ENCODE data around the gene RFK.

RFK gene

DNA sequence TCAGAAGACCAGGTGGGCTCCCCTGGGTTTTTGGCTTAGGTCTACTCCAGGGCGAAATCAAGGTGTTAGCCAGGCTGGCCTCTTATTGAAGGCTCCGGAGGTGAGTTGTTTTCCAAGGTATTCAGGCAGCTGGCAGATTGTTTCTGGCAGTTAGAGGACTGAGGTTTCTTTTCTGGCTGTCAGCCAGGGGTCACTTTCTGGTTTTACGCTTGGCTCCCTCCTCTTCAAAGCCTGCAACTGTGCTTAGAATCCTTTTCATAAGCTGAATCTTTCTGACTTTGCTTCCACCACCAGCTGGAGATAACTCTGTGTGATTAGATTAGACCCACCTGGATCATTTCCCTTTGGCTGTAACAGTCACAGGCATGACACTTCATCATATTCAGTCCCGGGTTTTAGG lies 24.6 kb downstream of the RFK start:
- DNase-seq, result no peak

DNA sequence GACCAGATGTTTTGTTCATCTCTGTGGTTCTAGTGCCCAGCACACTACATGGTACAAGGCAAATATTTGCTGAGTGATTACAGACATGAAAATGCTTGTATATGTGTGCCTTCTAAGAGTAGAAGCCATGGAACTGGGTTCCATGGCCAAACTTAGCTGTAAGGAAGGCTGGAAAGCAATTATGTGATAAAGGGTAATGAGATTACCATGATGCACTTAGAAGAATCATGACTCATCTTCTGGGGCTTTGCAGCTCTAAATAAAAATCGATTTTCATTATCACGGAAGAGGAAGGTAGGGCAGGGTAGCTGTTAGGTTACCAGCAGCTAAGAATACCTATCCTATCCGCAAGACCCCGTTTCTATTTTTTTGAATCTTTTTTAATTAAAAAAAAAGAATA lies 28.0 kb downstream of the RFK start:
- DNase-seq, result no peak

DNA sequence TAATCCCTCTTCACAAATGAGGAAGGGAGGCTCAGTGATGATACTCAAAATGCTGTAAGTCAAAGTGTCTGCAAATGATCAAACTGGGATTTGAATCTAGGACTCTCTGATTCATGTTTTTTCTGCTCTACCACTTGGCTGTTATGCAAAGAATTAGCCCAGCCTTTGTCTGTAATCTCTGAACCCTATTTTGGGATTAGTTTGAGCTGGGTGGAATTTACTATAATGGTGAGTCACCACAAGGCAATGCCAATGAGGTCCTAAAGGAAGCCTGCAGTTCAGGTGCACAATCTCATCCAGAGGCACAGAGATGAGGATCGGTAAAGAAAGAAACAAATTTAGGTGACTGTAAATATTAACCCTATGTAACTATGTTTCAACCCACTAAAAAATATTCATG lies 29.2 kb downstream of the RFK start:
- DNase-seq, result no peak

DNA sequence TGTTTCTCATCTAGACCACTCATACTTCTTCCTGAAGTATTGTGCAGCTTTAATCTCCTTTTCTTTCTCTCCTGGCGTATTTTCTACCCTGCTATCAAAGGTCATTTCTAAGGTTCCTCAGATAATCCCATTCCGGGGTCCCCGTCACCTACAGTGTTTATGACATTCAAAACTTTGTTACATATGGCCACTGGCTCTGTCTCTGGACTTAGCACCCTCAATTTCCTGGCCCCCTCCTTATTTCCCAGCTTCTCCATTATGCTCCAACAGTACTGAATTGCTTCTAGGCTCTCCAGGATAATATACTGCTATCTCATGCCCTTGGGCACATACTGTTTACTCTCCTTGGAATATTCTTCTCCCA lies 31.2 kb downstream of the RFK start:
- no peak for DNase-seq

DNA sequence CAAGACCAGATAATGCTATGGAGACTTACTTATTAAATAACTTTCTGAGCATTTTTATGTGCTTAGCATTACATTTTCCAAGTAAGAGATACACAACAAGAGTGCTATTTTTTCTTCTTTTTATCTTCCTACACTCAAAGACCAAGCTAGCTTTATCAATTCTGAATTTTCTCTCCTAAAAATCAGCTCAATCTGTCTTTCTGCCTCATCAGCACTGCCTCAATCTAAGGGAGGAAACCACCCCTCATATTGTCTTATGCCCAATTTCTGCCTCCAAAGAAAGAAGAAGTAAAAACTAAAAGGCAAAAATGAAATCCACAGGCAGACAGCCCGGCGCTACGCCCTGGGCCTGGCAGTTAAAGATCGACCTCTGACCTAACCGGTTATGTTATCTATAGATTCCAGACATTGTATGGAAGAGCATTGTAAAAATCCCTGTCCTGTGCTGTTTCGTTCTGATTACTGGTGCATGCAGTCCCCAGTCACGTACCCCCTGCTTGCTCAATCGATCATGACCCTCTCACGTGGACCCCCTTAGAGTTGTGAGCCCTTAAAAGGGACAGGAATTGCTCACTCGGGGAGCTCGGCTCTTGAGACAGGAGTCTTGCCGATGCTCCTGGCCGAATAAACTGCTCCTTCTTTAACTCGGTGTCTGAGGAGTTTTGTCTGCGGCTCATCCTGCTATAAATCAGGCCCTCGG lies 31.7 kb downstream of the RFK start:
- DNase-seq, result peak in 1 of 3 donors; percentile 8

DNA sequence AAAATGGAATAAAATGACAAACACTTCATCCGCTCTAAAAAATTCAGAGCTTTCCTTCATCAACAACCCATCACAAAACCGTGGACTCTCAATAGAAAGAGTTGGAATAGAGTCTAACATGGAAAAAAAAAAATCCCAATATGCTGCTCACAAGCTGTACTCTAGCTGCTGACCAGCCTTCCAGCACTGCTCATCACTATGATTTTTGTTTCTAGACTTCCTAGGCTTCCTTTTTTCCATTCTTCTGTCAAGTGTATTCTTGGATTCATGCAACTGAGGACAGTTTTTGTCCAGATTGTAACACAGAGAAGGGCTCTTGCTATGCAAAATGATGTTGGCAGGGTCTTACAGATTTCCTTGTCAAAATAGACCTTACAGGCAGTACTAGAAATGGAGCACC lies 34.5 kb downstream of the RFK start:
- DNase-seq, result no peak

DNA sequence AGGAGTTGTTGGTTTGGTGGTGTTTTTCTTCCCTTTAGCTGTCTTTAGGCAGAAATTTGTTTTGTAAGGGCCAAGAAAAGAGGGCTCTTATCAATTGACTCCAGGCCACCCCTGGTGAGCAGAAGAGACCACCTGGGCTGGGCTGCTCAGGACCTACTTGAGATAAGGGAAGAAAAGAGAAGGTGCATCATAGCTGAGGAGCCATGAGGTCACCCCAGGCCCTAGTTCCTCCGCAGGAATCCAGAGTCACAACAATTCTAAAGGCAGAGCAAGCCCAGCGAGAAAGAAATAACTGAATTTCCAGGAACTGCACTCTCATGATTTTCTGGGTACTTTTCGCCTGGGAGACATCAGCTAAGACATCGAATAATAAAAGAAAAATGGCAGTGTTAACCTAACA lies 34.9 kb downstream of the RFK start:
- peak; percentile 39 to 73 (median 45) for DNase-seq

DNA sequence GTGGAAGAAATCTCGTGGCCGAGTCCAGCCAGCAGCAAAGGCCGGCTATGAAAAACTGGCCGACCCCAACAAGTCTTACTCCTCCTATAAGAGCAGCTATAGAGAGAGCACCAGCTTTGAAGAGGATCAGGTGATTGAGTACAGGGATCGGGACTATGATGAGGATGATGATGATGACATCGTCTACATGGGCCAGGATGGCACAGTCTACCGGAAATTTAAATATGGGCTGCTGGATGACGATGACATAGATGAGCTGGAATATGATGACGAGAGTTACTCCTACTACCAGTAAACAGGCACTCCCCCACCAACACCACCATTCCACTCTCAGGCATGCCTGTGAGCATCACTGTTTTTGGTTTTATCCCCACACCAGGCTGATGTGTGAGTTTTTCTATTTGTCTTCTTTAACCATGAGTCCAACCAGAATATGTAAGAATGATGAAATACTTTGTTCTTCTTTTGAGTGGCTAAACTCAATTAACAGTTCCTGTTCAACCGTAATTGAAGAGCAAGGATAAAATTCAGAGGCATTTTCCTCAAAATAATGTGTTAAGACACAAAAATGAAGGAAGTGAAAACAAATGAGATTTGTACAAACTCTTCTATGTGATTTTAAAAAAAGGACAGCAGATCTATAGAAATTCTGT lies 35.5 kb downstream of the RFK start:
- peak; percentile 11 to 58 (median 58) for DNase-seq

DNA sequence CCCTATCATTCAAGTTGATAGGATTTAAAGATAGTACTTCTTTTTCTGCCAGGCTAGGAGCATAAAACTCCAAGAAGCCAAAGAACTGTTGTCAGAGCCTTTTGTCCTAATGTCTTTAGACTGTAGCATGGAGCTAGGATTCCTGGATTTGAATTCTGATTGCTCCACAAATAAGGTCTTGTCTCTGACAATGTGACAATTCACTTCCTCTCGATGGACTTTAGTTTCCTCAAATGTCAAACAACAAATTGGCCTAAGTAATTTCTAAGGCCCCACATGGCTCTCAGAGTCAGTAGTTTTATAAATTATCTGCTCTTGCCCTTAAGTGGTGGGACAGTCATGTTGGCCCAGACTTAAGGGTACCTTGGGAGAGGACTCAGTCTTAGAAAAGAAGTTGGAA lies 36.7 kb downstream of the RFK start:
- DNase-seq, result peak in 2 of 3 donors; percentile 24 to 34

DNA sequence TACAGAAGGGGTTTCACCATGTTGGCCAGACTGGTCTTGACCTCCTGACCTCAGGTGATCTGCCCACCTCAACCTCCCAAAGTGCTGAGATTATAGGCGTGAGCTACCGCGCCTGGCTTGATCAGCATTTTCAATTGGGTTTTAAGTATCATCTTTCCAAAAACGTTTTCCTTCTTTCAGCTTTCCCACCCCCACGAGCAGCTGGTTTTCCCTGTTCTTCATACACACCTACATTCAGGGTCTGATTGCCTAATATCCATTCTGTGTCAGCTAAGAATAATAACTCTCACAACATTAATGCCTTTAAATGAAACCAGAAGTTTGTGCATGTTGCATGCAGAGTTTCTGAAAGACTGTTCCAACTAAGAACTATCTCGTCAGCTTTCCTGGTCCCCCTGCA lies 38.3 kb downstream of the RFK start:
- DNase-seq, result no peak

DNA sequence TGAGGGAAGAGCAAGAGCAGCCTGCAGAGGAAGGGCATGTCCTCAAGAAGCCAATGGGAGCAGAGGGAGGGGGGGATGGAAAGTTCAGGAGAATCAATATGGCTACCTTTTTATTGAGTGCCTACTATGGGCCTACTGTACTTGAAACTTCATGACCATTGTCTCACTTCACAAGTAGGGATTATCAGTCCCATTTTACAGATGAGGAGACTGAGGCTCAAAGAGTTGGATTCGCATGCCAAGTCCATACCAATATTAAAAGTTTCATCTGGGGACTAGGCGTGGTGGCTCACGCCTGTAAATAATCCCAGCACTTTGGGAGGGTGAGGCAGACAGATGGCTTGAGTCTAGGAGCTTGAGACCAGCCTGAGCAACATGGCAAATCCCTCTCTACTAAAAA lies 40.0 kb downstream of the RFK start:
- no peak for DNase-seq

DNA sequence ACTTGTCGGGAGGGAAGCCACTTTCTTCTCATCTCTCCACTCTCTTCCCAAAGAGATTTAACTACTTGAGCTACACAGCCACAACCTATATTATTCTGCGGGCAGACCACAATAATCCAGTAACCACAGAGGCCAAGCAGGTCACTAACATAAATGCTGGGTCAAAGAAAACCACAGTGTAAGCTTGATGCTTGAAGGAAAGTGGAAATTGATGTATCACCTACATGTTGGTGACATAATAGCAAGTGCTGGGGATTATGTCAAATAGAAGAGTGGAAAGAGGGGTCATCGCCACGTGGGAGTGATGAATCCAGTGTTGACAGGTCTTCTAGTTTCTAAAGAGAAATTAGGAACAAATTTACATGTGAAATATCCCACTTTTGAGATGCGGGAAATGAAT lies 40.9 kb downstream of the RFK start:
- DNase-seq, result no peak

DNA sequence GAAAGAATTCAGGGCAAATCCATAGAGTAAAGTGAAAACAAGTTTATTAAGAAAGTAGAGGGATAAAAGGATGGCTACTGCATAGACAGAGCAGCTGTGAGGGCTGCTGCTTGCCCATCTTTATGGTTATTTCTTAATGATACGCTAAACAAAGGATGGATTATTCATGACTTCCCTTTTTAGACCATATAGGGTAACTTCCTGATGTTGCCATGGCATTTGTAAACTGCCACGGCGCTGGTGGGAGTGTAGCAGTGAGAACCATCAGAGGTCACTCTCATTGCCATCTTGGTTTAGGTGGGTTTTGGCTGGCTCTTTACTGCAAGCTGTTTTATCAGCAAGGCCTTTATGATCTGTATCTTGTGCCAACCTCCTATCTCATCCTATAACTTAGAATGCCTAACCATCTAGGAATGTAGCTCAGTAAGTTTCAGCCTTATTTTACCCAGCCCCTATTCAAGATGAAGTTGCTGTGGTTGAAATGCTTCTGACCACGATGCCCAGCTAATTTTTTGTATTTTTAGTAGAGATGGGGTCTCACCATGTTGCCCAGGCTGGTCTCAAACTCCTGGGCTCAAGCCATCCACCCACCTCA lies 42.1 kb downstream of the RFK start:
- DNase-seq, result peak; percentile 46 to 55 (median 53)

DNA sequence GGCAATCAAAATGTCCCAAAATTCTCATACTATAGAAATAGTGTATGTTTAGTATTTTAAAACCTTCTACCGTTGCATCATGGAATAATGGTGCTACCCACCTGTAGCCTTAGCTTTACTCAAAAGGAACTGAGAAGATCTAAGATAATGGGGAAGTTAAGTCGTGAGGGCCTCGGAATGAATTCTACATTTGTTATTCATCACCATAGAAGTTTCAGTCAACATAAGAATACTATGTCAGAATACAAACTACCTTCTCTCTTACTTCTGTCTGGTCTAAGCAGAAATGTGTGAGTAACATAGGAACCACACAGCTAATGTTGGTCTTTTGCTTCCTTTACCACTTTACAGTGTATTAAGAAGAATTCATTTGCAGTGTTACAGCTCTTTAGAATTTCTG lies 43.2 kb downstream of the RFK start:
- DNase-seq, result no peak

DNA sequence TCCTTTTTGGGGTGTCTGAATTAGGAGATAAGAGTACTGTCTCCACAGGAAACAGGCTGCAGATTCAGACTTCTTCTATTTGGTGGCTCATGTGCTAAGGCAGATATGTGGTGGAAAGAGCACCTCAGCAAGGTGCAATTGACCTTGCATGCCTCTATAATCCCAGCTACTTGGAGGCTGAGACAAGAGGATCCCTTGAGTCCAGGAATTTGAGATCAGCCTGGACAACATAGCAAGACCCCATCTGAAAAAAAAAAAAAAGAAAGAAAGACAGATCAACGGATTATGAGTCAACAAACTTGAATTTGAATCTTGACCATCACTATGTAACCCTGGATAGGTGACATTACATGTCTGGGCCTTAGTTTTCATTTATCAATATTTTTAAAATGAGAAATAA lies 44.4 kb downstream of the RFK start:
- DNase-seq, result no peak

DNA sequence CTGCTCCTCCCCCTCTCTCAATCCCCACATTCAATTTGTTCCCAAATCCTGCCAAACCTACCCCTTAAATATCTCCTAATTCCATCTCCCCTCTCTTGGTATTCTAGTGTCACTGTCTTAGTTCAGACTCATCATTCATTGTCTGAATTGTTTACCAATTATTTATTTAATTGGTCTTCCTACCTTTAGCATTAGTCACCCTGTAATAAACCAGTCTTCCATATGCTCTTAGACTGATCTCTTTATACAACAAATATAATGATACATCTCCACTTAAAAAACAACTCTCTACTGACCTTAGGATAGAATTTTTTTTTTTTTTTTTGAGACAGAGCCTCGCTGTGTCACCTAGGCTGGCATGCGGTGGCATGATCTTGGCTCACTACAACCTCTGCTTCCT lies 51.4 kb downstream of the RFK start:
- no peak for DNase-seq

DNA sequence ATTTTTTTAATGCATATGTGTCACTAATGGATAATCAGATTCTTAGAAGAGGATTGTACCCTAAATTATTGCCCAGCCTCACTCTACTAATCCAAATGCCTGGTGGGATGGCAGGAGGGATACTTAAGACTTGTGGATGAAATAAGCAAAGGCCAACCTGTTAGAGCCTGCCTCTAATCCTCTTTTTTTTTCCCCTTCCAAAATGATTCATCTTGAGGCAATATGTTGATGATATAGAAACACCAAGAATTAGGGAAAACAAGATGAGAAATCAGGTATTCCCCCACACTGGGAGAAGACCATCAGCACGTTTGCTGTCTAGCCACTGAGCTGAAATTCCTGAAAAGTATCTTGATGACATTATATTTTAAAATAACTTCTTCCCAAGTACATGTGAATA lies 52.0 kb downstream of the RFK start:
- DNase-seq, result no peak

DNA sequence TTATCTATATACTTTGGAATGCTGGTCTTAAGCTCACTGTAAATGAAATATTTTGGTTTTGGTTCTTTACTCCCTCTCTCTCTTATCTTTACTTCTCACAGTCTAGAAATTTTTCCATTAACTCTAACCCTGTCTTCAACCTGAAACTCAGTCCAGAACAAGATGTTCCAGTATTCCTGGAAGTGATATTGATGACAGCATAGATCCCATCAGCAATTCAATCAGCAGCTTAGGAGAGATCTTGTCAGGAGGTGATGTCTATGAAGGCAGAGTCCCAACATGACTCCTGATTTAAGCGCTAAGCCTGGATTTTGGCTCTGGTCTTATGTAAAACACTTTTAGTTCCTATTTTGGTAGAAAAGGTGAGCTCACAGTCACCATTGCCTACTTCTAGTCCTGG lies 52.6 kb downstream of the RFK start:
- DNase-seq, result no peak

DNA sequence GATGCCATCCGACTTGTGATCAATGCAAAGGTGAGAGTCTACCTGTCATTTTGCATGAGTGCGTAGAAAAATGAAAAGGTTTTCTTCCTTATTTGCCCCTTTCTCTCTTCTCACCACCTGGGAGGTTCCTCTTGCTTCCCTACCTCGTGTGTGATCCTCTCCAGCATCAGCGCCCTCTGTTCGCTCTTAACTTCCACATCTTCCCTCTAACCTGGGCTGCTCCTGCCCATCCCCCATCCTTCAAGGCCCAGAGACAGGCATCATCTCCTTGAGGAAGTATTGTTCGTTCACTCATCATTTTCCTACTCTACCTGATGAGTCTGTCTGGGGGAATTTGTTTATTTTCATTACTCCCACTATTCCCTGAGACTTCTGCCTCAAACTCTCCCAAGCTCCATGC lies 55.8 kb downstream of the RFK start:
- DNase-seq, result no peak

DNA sequence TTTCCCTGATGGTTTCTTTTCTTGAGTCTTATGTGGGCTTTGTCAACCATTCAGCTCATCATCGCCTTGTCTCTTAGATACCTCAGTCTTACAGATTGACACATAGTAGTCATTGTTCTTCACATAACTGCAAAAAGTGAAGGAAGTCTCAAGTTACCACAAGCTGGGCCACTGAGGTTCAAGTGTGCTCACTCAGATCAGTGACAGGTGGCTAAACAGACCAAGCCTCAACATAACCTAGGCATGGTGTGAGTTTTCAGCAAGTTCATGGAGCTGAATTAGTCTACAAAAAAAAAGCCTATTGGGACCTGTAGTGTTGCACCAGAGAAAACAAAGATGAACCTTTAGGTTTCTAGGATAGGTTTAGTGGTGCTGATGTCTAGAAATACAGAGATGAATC lies 58.2 kb downstream of the RFK start:
- no peak for DNase-seq
